Measurements from ENCODE around the gene ZNF512B. TPM values are rescaled to one million over a fixed set of nuclear protein-coding genes. Genes with fewer than 3 reads are reported as not detected.
A peak's percentile ranks its signal among the peaks of the same experiment; 100 is the strongest.

Gene ZNF512B
- total RNA-seq, 2 donors from 2014 or later, result 10.2 to 13.8 TPM

- H3K36me3 ChIP-seq, result peaks cover 81% of the 10 kb centered on the region
- H3K4me3 ChIP-seq, result no peak overlapping the region
- TF ChIP-seq CTCF (IDR thresholded peaks at IDR 0.05), result no peak
- no peaks in the 10 kb centered on the region for H3K9me3 ChIP-seq
- no peak overlapping the region for H3K27ac ChIP-seq
- ATAC-seq (ENCODE audit: insufficient number of reproducible peaks, low FRiP score, low read depth) (no peak), DNase-seq (ENCODE audit: low spot score) (no peak)
- H3K27me3 ChIP-seq (replicated peaks; ENCODE audit: insufficient read depth), result no peaks in the 10 kb centered on the region
- H3K4me1 ChIP-seq (ENCODE audit: control insufficient read depth in 1 of 2, low read depth in 2 of 2), result no peaks in the 10 kb centered on the region
Measured at GRCh38 chr20:64003960-64004725, 34.4 kb upstream of the ZNF512B start.

- Histone ChIP-seq H3K27ac (no peak overlapping the region), H3K36me3 (peaks cover 80% of the 10 kb centered on the region), H3K4me1 (ENCODE audit: control insufficient read depth in 1 of 2, low read depth in 2 of 2) (no peaks in the 10 kb centered on the region), H3K4me3 (no peak overlapping the region), H3K9me3 (no peaks in the 10 kb centered on the region), H3K27me3 (replicated peaks; ENCODE audit: insufficient read depth) (no peaks in the 10 kb centered on the region)
- ATAC-seq (ENCODE audit: insufficient number of reproducible peaks, low FRiP score, low read depth), result no peak
- no peak for TF ChIP-seq CTCF (IDR thresholded peaks at IDR 0.05)
- no peak for DNase-seq (ENCODE audit: low spot score)
Measured at GRCh38 chr20:64001607-64002011, 31.9 kb upstream of the ZNF512B start.

- H3K36me3 ChIP-seq, result peaks cover 83% of the 10 kb centered on the region
- H3K4me3 ChIP-seq, result no peak overlapping the region
- no peaks in the 10 kb centered on the region for H3K27me3 ChIP-seq (replicated peaks; ENCODE audit: insufficient read depth)
- H3K27ac ChIP-seq, result no peak overlapping the region
- DNase-seq (ENCODE audit: low spot score) (no peak), ATAC-seq (ENCODE audit: insufficient number of reproducible peaks, low FRiP score, low read depth) (no peak)
- H3K4me1 ChIP-seq (ENCODE audit: control insufficient read depth in 1 of 2, low read depth in 2 of 2), result no peaks in the 10 kb centered on the region
- no peaks in the 10 kb centered on the region for H3K9me3 ChIP-seq
- TF ChIP-seq CTCF (IDR thresholded peaks at IDR 0.05), result no peak
Measured at GRCh38 chr20:64000906-64001305, 31.2 kb upstream of the ZNF512B start.

GRCh38 chr20:63982937-63983336, 13.2 kb upstream of the ZNF512B start:
- Histone ChIP-seq H3K4me1 (ENCODE audit: control insufficient read depth in 1 of 2, low read depth in 2 of 2) (peaks cover 17 to 33% of the 10 kb centered on the region in 2 donors), H3K36me3 (peaks cover 31% of the 10 kb centered on the region), H3K27ac (no peak overlapping the region), H3K4me3 (no peak overlapping the region), H3K27me3 (replicated peaks; ENCODE audit: insufficient read depth) (no peaks in the 10 kb centered on the region), H3K9me3 (no peaks in the 10 kb centered on the region)
- DNase-seq (ENCODE audit: low spot score) (no peak), ATAC-seq (ENCODE audit: insufficient number of reproducible peaks, low FRiP score, low read depth) (no peak)
- TF ChIP-seq CTCF (IDR thresholded peaks at IDR 0.05), result no peak

- ATAC-seq (ENCODE audit: insufficient number of reproducible peaks, low FRiP score, low read depth) (peak; percentile 74), DNase-seq (ENCODE audit: low spot score) (peak; percentile 70)
- Histone ChIP-seq H3K27ac (peak within 1 kb of the TSS; percentile 77 to 81), H3K27me3 (replicated peaks; ENCODE audit: insufficient read depth) (no peaks in the 10 kb centered on the region), H3K36me3 (peaks cover 20% of the 10 kb centered on the region), H3K4me1 (ENCODE audit: control insufficient read depth in 1 of 2, low read depth in 2 of 2) (peaks cover 17 to 33% of the 10 kb centered on the region in 2 donors), H3K4me3 (peak within 1 kb of the TSS; percentile 96), H3K9me3 (no peaks in the 10 kb centered on the region)
- peak; percentile 64 for TF ChIP-seq CTCF (IDR thresholded peaks at IDR 0.05)
Measured at GRCh38 chr20:63980806-63981728, 11.3 kb upstream of the ZNF512B start, which contains the start of gene PRPF6. PRPF6 (plus strand) TSS chr20:63981132; CDS start chr20:63981246, 114 bp downstream.
